ENCODE data around the gene KREMEN2. TPM values are rescaled to one million over a fixed set of nuclear protein-coding genes. Genes with fewer than 3 reads are reported as not detected.
A peak's percentile ranks its signal among the peaks of the same experiment; 100 is the strongest.

KREMEN2 gene
- total and polyA plus RNA-seq, 2 of the 8 experiments (the other 6 are each of a cell fraction or from before 2014, with no cell fraction given): 6.6 to 7.0 TPM

- Histone ChIP-seq H3K4me1 (replicated peaks in 1 of 4; ENCODE audit: control insufficient read depth in 3 of 4, insufficient read depth in 4 of 4, low read length in 3 of 4) (peaks cover 20 to 77% (median 64%) of the 10 kb centered on the region in 4 experiments), H3K4me2 (ENCODE audit: insufficient read depth in 1 of 2, low read depth in 2 of 2, low read length in 2 of 2) (peak overlapping the region; percentile 84 to 88; a peak in 3 of 4 replicates), H3K27ac (ENCODE audit: low read depth, low read length) (0 out of 2 replicates have a peak overlapping the region, but pooled peaks have one; percentile 4), H3K14ac (ENCODE audit: insufficient read length) (no peak overlapping the region), H3K79me1 (ENCODE audit: low read depth, low read length) (peaks cover 5% of the 10 kb centered on the region; the same call in 1 of the 2 replicates), H3K23me2 (ENCODE audit: low read depth, low read length) (peaks cover 24% of the 10 kb centered on the region), H4K5ac (ENCODE audit: insufficient read length, low read depth, low read length) (peak overlapping the region; percentile 24), H4K20me1 (replicated peaks in 1 of 2; ENCODE audit: control insufficient read depth in 1 of 2, insufficient read depth in 2 of 2, low read length in 2 of 2) (peaks cover 8 to 19% of the 10 kb centered on the region in 2 experiments), H3K27me3 (replicated peaks in 1 of 4; ENCODE audit: control insufficient read depth in 3 of 4, extremely low read depth in 1 of 4, insufficient read depth in 3 of 4, low read length in 3 of 4) (no peaks in the 10 kb centered on the region; a peak in 1 of 7 replicates), H4K8ac (ENCODE audit: extremely low read depth, insufficient read depth, low read length) (no peak overlapping the region), H3K79me2 (ENCODE audit: control insufficient read depth in 1 of 2, insufficient read depth in 2 of 2, low read length in 2 of 2) (peaks cover 0 to 14% of the 10 kb centered on the region in 2 experiments; a peak in 1 of 4 replicates), H2BK5ac (ENCODE audit: low read depth, low read length) (peak overlapping the region; percentile 97), H2BK12ac (ENCODE audit: low read depth, low read length) (peak overlapping the region; percentile 97), H4K91ac (replicated peaks; ENCODE audit: insufficient read length, low read length) (peak overlapping the region; percentile 99), H2BK20ac (ENCODE audit: low read length) (peak overlapping the region; percentile 88), H3K4me3 (ENCODE audit: extremely low read depth in 1 of 4, insufficient read depth in 2 of 4, low read depth in 3 of 4, low read length in 4 of 4) (peak overlapping the region in 2 of 4 experiments; percentile 52; a peak in 3 of 8 replicates), H3K18ac (ENCODE audit: extremely low read depth, low read length) (peak overlapping the region; percentile 93), H2AFZ (ENCODE audit: low read length) (no peak overlapping the region), H2BK15ac (ENCODE audit: low read length) (peak overlapping the region; percentile 98; the same call in 1 of the 2 replicates), H3K9me3 (ENCODE audit: insufficient read depth in 2 of 2, low read depth in 1 of 2, low read length in 1 of 2) (no peaks in the 10 kb centered on the region), H3K23ac (ENCODE audit: insufficient read length) (no peak overlapping the region), H3K56ac (replicated peaks; ENCODE audit: insufficient read length, low read depth, low read length) (no peak overlapping the region), H2BK120ac (replicated peaks; ENCODE audit: low read depth, low read length) (peak overlapping the region; percentile 98), H3K9ac (replicated peaks in 1 of 4; ENCODE audit: extremely low read depth in 1 of 4, low read depth in 3 of 4, low read length in 3 of 4) (no peak overlapping the region), H3K4ac (replicated peaks; ENCODE audit: insufficient read length, low read depth, low read length) (peak overlapping the region; percentile 99), H3K36me3 (ENCODE audit: control insufficient read depth in 2 of 4, insufficient read depth in 4 of 4, low read length in 3 of 4) (peaks cover 0 to 16% (median 6%) of the 10 kb centered on the region in 4 experiments; a peak in 5 of 8 replicates), H2AK5ac (ENCODE audit: low read depth, low read length) (peak overlapping the region; percentile 54)
- CTCF ChIA-PET (ENCODE audit: partially characterized antibody): interaction anchor here (0.7 to 17.3 kb wide), 7 partner anchors 9 to 70 kb away, joined by 3 to 639 read pairs (median 4); partner anchors contain the start of genes BICDL2, CLDN6, HCFC1R1 and THOC6
- FAIRE-seq: no peak
- no peak for DNase-seq (ENCODE audit: low read depth in 1 of 2, low spot score in 2 of 2)
- WGBS, 2 experiments (ENCODE audit: extremely low coverage in 1 of 2, insufficient coverage in 1 of 2, insufficient read length in 1 of 2, insufficient replicate concordance in 2 of 2, low coverage in 1 of 2, low lambda C conversion rate in 2 of 2, missing lambda C conversion rate in 1 of 2): 89% methylated on average over 8 of the region's 8 CpGs; no CpG with 5 or more reads in 1 of the 2 experiments
- TF ChIP-seq SIX5 (IDR thresholded peaks at IDR 0.05; ENCODE audit: low read depth, low read length) (no peak), HDAC6 (IDR thresholded peaks at IDR 0.05; ENCODE audit: low read depth, low read length) (no peak), CREB1 (IDR thresholded peaks at IDR 0.05) (no peak), RNF2 (IDR thresholded peaks at IDR 0.05; ENCODE audit: borderline replicate concordance, low read depth, low read length, missing control alignments, poor library complexity, severe bottlenecking) (no peak), EGR1 (IDR thresholded peaks at IDR 0.05; ENCODE audit: borderline replicate concordance, low read depth, low read length) (no peak)
- POLR2A ChIA-PET (ENCODE audit: partially characterized antibody): interaction anchor here (0.9 to 35.7 kb wide), 14 partner anchors 10 to 479 kb away, joined by 3 to 1808 read pairs (median 14); partner anchors contain the start of genes BICDL2, CEMP1, CLDN6 and CLDN9
These were observed 46.4 kb downstream of the KREMEN2 start for GRCh38 chr16:3010510-3010909.
